Measurements from ENCODE around the gene ST3GAL5. TPM values are rescaled to one million over a fixed set of nuclear protein-coding genes. Genes with fewer than 3 reads are reported as not detected.

Gene ST3GAL5
- total and polyA plus RNA-seq, 7 donors = 2.8 to 24.2 (median 16.1) TPM

DNA sequence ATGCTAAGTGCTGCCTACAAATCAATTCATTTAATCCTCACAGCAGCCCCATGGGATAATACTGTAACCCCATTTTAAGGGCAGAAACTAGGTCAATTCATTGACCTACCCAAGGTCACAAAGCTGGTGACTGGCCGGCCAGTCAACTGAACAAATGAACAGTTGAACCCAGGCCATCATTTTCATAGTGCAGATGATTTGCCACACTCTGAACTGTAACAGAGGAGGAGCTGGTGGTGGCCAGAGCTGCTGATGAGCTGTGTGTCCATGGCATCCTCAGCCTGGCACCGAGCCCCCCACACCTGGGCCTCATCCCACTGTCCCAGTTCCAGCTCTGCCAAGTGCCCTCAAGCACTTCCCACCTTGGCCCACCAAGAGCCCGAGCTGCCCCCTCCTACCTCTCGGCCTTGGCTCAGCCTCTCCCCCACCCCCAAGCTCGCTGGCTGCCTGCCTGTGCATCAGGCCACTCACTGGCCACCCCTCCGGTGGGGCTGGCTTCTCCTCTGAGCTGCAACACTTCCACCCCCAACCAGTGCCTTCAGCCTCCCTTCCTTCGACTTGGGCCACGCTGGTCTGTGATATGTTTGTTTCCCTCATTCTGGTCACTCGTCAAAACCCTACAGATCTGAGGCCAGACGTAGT, 76.6 kb downstream of the ST3GAL5 start:
- no peak overlapping the region for H3K27ac ChIP-seq
- no peak overlapping the region for H3K4me3 ChIP-seq
- no peaks in the 10 kb centered on the region for H3K27me3 ChIP-seq
- no peaks in the 10 kb centered on the region for H3K36me3 ChIP-seq
- intact Hi-C loops (cut with DNase I) = loop anchor here (5.0 kb wide), 1 partner anchor 175 kb away; no protein-coding TSS in a partner anchor
- H3K4me1 ChIP-seq = peaks cover 0 to 18% (median 15%) of the 10 kb centered on the region in 4 donors
- TF ChIP-seq, protein P1, sequence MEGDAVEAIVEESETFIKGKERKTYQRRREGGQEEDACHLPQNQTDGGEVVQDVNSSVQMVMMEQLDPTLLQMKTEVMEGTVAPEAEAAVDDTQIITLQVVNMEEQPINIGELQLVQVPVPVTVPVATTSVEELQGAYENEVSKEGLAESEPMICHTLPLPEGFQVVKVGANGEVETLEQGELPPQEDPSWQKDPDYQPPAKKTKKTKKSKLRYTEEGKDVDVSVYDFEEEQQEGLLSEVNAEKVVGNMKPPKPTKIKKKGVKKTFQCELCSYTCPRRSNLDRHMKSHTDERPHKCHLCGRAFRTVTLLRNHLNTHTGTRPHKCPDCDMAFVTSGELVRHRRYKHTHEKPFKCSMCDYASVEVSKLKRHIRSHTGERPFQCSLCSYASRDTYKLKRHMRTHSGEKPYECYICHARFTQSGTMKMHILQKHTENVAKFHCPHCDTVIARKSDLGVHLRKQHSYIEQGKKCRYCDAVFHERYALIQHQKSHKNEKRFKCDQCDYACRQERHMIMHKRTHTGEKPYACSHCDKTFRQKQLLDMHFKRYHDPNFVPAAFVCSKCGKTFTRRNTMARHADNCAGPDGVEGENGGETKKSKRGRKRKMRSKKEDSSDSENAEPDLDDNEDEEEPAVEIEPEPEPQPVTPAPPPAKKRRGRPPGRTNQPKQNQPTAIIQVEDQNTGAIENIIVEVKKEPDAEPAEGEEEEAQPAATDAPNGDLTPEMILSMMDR (IDR thresholded peaks at IDR 0.05) = no peak
- TF ChIP-seq POLR2A (IDR thresholded peaks at IDR 0.05) (no peak), EP300 (IDR thresholded peaks at IDR 0.05) (no peak), POLR2AphosphoS5 (IDR thresholded peaks at IDR 0.05) (no peak)
- no peaks in the 10 kb centered on the region for H3K9me3 ChIP-seq
- WGBS, 2 donors = 84 to 86% methylated on average over 10 of the region's 10 CpGs
- no peak for DNase-seq

- no peaks in the 10 kb centered on the region for H3K27me3 ChIP-seq
- H3K4me1 ChIP-seq = peaks cover 0 to 18% (median 15%) of the 10 kb centered on the region in 4 donors
- no peak for DNase-seq
- H3K9me3 ChIP-seq = no peaks in the 10 kb centered on the region
- H3K4me3 ChIP-seq = peak overlapping the region in 2 of 4 donors; percentile 29 to 33
- intact Hi-C loops (cut with DNase I) = loop anchor here (5.0 kb wide), 1 partner anchor 174 kb away; no protein-coding TSS in a partner anchor
- no peaks in the 10 kb centered on the region for H3K36me3 ChIP-seq
- WGBS, 2 donors = 11 to 49% methylated on average over 41 of the region's 41 CpGs
- H3K27ac ChIP-seq = peak overlapping the region in 3 of 4 donors; percentile 7 to 53 (median 10)
- no peak for TF ChIP-seq EP300 (IDR thresholded peaks at IDR 0.05)
- TF ChIP-seq, protein P1 (IDR thresholded peaks at IDR 0.05) = no peak
- no peak for TF ChIP-seq POLR2AphosphoS5 (IDR thresholded peaks at IDR 0.05)
- TF ChIP-seq POLR2A (IDR thresholded peaks at IDR 0.05) = no peak
These were observed 77.4 kb downstream of the ST3GAL5 start for GRCh38 chr2:85811180-85812093.

- WGBS, 2 donors = 65 to 82% methylated on average over 16 of the region's 16 CpGs
- Histone ChIP-seq H3K9me3 (no peaks in the 10 kb centered on the region), H3K36me3 (no peaks in the 10 kb centered on the region), H3K4me1 (peaks cover 0 to 18% (median 15%) of the 10 kb centered on the region in 4 donors), H3K4me3 (peak overlapping the region in 2 of 4 donors; percentile 29 to 33), H3K27me3 (no peaks in the 10 kb centered on the region), H3K27ac (peak overlapping the region in 3 of 4 donors; percentile 7 to 53 (median 10))
- no peak for DNase-seq
- intact Hi-C loops (cut with DNase I) = loop anchor here (5.0 kb wide), 1 partner anchor 173 kb away; no protein-coding TSS in a partner anchor
- TF ChIP-seq POLR2AphosphoS5 (IDR thresholded peaks at IDR 0.05) = no peak
- TF ChIP-seq POLR2A (IDR thresholded peaks at IDR 0.05) = no peak
- TF ChIP-seq, protein P1 (IDR thresholded peaks at IDR 0.05) = no peak
- TF ChIP-seq EP300 (IDR thresholded peaks at IDR 0.05) = no peak
These were observed 78.2 kb downstream of the ST3GAL5 start for GRCh38 chr2:85810371-85811179.

DNA sequence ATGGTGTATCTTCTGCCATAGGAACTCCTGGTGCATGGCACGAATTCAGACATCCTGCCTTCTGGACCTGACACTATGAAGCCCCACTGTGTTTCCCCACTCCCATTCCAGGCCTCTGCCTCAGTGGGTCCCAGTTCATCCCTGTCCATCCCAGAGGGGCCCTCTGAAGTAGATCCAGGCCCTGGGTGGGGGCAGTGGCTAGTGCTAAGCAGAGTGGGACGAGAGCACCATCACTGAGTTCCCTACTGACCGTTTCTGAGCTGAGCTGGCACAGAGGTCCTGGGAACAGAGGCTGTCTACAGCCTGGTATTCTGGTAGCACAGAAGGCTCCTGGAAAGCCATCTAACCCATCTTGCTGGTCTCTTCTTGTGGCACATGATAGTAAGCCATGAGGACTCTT, 81.0 kb downstream of the ST3GAL5 start:
- WGBS, 2 donors = 93 to 95% methylated on average over 3 of the region's 3 CpGs
- H3K9me3 ChIP-seq = no peaks in the 10 kb centered on the region
- no peaks in the 10 kb centered on the region for H3K27me3 ChIP-seq
- H3K4me3 ChIP-seq = no peak overlapping the region
- TF ChIP-seq EP300 (IDR thresholded peaks at IDR 0.05) = no peak
- TF ChIP-seq, protein P1 (IDR thresholded peaks at IDR 0.05) = no peak
- TF ChIP-seq POLR2AphosphoS5 (IDR thresholded peaks at IDR 0.05) = no peak
- no peak for TF ChIP-seq POLR2A (IDR thresholded peaks at IDR 0.05)
- peaks cover 0 to 13% (median 11%) of the 10 kb centered on the region in 4 donors for H3K4me1 ChIP-seq
- intact Hi-C loops (cut with DNase I) = no loop called here
- DNase-seq = peak; percentile 33
- no peak overlapping the region for H3K27ac ChIP-seq
- no peaks in the 10 kb centered on the region for H3K36me3 ChIP-seq

All from sigmoid colon (tissue), 7 donors.